ENCODE data around the gene HOOK2. TPM values are rescaled to one million over a fixed set of nuclear protein-coding genes. Genes with fewer than 3 reads are reported as not detected.

The HOOK2 gene
- total and polyA plus RNA-seq, 9 of the 15 experiments (the other 6 are each of a cell fraction or from before 2014, with no cell fraction given), result 1.3 to 17.2 (median 9.9) TPM

DNA sequence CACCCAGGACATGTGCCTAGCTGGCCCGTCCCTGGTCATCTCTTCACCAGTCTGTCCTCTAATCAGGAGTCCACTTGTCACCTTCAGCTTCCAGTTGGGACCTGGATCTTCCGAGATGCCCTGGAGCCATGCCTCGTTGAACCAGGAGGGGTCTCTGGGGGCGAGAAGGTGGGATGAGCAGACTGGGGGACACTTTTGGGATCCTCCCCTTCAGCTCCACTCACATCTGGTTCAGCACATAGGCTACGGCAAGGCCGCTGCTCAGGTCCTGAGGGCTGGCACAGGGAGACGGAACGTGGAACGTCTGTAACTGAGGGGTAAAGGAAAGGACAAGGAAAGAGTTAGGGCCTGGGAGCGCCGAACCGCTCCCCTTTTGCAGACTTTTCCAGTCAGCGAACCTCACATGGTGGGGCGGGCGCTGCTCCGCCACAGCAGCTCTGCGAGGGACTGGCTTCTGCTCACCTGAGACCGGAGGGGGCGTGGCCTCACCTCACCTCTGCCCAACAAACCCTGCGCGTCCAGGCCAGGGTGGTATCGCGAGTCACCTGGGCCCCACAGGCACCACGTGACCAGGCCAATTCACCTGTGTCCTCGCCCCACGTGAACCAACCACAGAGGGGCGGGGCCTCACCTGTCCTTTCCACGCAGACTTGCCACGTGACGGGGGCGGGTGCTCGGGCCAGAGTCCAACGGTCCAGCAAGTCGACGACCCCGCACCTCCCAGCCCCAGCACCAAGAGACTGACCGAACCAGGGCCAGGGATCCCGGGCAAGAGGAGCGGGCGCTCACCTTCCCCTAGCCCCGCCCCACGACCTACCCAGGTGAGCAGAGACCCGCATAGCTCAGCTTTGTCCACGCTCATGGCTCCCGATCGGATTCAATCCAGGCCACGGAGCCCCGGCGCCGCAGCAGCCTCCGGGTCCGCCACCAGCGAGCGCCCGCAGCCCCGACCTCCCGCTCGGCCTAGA, at the start of gene HOOK2 (continued):
- TF ChIP-seq IRF9 (tag; IDR thresholded peaks at IDR 0.05) (no peak), RBBP5 (IDR thresholded peaks at IDR 0.05; ENCODE audit: borderline replicate concordance, insufficient read depth, low read length, poor library complexity, severe bottlenecking) (peak; percentile 29), SFPQ (IDR thresholded peaks at IDR 0.05; ENCODE audit: low read depth, low read length) (no peak), GABPA (tag; conservative IDR thresholded peaks at IDR 0.05; ENCODE audit: low read depth) (no peak), EZH2 (IDR thresholded peaks at IDR 0.05; ENCODE audit: borderline replicate concordance, low read depth, low read length) (no peak), KDM5B (IDR thresholded peaks at IDR 0.05; ENCODE audit: insufficient replicate concordance, low read depth, low read length) (peak; percentile 55), ZNF282 (CRISPR knock-in tag; IDR thresholded peaks at IDR 0.05) (0 out of 2 replicates have a peak, but pooled peaks have one; percentile 49), DPF2 (IDR thresholded peaks at IDR 0.05) (no peak), ZNF707 (CRISPR knock-in tag; conservative IDR thresholded peaks at IDR 0.05) (no peak), RNF2 (IDR thresholded peaks at IDR 0.05) (no peak), ZNF583 (CRISPR knock-in tag; IDR thresholded peaks at IDR 0.05) (no peak), ILK (tag; IDR thresholded peaks at IDR 0.05; ENCODE audit: borderline replicate concordance, low read depth) (no peak)
- TF ChIP-seq, protein P1, sequence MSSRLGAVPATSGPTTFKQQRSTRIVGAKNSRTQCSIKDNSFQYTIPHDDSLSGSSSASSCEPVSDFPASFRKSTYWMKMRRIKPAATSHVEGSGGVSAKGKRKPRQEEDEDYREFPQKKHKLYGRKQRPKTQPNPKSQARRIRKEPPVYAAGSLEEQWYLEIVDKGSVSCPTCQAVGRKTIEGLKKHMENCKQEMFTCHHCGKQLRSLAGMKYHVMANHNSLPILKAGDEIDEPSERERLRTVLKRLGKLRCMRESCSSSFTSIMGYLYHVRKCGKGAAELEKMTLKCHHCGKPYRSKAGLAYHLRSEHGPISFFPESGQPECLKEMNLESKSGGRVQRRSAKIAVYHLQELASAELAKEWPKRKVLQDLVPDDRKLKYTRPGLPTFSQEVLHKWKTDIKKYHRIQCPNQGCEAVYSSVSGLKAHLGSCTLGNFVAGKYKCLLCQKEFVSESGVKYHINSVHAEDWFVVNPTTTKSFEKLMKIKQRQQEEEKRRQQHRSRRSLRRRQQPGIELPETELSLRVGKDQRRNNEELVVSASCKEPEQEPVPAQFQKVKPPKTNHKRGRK (tag; IDR thresholded peaks at IDR 0.05), result no peak
- TF ChIP-seq, protein P2, sequence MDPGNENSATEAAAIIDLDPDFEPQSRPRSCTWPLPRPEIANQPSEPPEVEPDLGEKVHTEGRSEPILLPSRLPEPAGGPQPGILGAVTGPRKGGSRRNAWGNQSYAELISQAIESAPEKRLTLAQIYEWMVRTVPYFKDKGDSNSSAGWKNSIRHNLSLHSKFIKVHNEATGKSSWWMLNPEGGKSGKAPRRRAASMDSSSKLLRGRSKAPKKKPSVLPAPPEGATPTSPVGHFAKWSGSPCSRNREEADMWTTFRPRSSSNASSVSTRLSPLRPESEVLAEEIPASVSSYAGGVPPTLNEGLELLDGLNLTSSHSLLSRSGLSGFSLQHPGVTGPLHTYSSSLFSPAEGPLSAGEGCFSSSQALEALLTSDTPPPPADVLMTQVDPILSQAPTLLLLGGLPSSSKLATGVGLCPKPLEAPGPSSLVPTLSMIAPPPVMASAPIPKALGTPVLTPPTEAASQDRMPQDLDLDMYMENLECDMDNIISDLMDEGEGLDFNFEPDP (CRISPR knock-in tag; IDR thresholded peaks at IDR 0.05), result 0 out of 2 replicates have a peak, but pooled peaks have one; percentile 34
- TF ChIP-seq, protein P3, sequence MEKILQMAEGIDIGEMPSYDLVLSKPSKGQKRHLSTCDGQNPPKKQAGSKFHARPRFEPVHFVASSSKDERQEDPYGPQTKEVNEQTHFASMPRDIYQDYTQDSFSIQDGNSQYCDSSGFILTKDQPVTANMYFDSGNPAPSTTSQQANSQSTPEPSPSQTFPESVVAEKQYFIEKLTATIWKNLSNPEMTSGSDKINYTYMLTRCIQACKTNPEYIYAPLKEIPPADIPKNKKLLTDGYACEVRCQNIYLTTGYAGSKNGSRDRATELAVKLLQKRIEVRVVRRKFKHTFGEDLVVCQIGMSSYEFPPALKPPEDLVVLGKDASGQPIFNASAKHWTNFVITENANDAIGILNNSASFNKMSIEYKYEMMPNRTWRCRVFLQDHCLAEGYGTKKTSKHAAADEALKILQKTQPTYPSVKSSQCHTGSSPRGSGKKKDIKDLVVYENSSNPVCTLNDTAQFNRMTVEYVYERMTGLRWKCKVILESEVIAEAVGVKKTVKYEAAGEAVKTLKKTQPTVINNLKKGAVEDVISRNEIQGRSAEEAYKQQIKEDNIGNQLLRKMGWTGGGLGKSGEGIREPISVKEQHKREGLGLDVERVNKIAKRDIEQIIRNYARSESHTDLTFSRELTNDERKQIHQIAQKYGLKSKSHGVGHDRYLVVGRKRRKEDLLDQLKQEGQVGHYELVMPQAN (IDR thresholded peaks at IDR 0.05; ENCODE audit: borderline replicate concordance), result peak; percentile 63; the same call in 1 of the 2 replicates
- TF ChIP-seq, protein P4, sequence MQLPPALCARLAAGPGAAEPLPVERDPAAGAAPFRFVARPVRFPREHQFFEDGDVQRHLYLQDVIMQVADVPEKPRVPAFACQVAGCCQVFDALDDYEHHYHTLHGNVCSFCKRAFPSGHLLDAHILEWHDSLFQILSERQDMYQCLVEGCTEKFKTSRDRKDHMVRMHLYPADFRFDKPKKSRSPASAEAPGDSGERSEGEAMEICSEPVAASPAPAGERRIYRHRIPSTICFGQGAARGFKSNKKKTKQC (CRISPR knock-in tag; IDR thresholded peaks at IDR 0.05), result peak; percentile 55; the same call in 1 of the 2 replicates
